Neural cell (in vitro differentiated cells): Measurements from ENCODE around the gene MRPL38. TPM values are rescaled to one million over a fixed set of nuclear protein-coding genes. Genes with fewer than 3 reads are reported as not detected.

Experiments
- H2AFZ ChIP-seq: fragments of 200-600, 300-800 bp; sonication (generic), shearing (Covaris generic); 2 replicates; pipeline ENCODE4 v1.6.0; 2014; ENCODE audit warnings: low read depth, mild to moderate bottlenecking, antibody characterized with exemption, low read length, moderate library complexity
- H3F3A ChIP-seq: fragments of 200-600 bp; shearing (Covaris generic); 2 replicates; pipeline ENCODE4 v1.6.1; 2016; ENCODE audit warnings: mild to moderate bottlenecking, moderate library complexity, mixed read lengths, antibody characterized with exemption, low read length; ENCODE audit not compliant: insufficient read depth, poor library complexity, severe bottlenecking
- H3K27ac ChIP-seq: fragments of 200-600, 300-800 bp; sonication (generic), shearing (Covaris generic); 2 replicates; pipeline ENCODE4 v1.5.1; 2014; ENCODE audit warnings: mild to moderate bottlenecking, low read length, moderate library complexity
- H3K27me3 ChIP-seq: fragments of 300-800, 200-600 bp; sonication (generic), shearing (Covaris generic); 2 replicates; pipeline ENCODE4 v1.6.0; 2014; ENCODE audit warnings: mild to moderate bottlenecking, low read depth, low read length, moderate library complexity; ENCODE audit not compliant: insufficient read depth
- H3K36me3 ChIP-seq: fragments of 300-800, 200-600 bp; sonication (generic), shearing (Covaris generic); 2 replicates; pipeline ENCODE4 v1.5.1; 2014; ENCODE audit warnings: mild to moderate bottlenecking, antibody characterized with exemption, low read length, moderate library complexity; ENCODE audit not compliant: insufficient read depth
- H3K4me2 ChIP-seq: fragments of 300-800, 200-600 bp; sonication (generic), shearing (Covaris generic); 2 replicates; pipeline ENCODE4 v1.6.0; 2014; ENCODE audit warnings: mild to moderate bottlenecking, low read length
- H3K4me3 ChIP-seq: fragments of 300-800, 200-600 bp; sonication (generic), shearing (Covaris generic); 2 replicates; pipeline ENCODE4 v1.5.1; 2014; ENCODE audit warnings: mild to moderate bottlenecking, low read length, moderate library complexity
- H3K79me2 ChIP-seq: fragments of 200-600 bp; shearing (Covaris generic); replicated peaks from 2 replicates; pipeline ENCODE4 v1.6.0; 2014; ENCODE audit warnings: mild to moderate bottlenecking, low read length, moderate library complexity; ENCODE audit not compliant: insufficient read depth
- H3K9ac ChIP-seq: fragments of 300-800, 200-600 bp; sonication (generic), shearing (Covaris generic); 2 replicates; pipeline ENCODE4 v1.6.1; 2016; ENCODE audit warnings: mild to moderate bottlenecking, low read length, mixed read lengths
- H3K9me2 ChIP-seq: fragments of 200-600 bp; shearing (Covaris generic); 2 replicates; pipeline ENCODE4 v1.6.1; 2016; ENCODE audit warnings: mild to moderate bottlenecking, low read length, mixed read lengths; ENCODE audit not compliant: insufficient read depth
- H3K9me3 ChIP-seq: fragments of 200-600, 300-800 bp; sonication (generic), shearing (Covaris generic); 2 replicates; pipeline ENCODE4 v1.6.1; 2016; ENCODE audit warnings: mild to moderate bottlenecking, mixed run types, low read length, moderate library complexity, mixed read lengths
- H4K20me1 ChIP-seq: fragments of 200-600 bp; shearing (Covaris generic); 2 replicates; pipeline ENCODE4 v1.6.1; 2016; ENCODE audit warnings: mild to moderate bottlenecking, mixed run types; ENCODE audit not compliant: insufficient read depth
- CTCF ChIP-seq: fragments of 450-650 bp; IDR thresholded peaks from 2 replicates; pipeline ENCODE4 v1.5.1; 2014; ENCODE audit warnings: antibody characterized with exemption, mild to moderate bottlenecking, moderate library complexity; ENCODE audit not compliant: poor library complexity, severe bottlenecking
- EP300 ChIP-seq: fragments of 450-650 bp; conservative IDR thresholded peaks from 2 replicates; pipeline ENCODE4 v1.6.1; 2014; ENCODE audit warnings: antibody characterized with exemption, mild to moderate bottlenecking, moderate library complexity; ENCODE audit not compliant: poor library complexity, severe bottlenecking
- EZH2 ChIP-seq: fragments of 200-600, 300-800 bp; shearing (Covaris generic), sonication (generic); IDR thresholded peaks from 2 replicates; pipeline ENCODE4 v1.6.1; 2014; ENCODE audit warnings: antibody characterized with exemption, low read length, borderline replicate concordance, mild to moderate bottlenecking; ENCODE audit not compliant: insufficient read depth, poor library complexity, severe bottlenecking
- MXI1 ChIP-seq: fragments of 450-650 bp; conservative IDR thresholded peaks from 2 replicates; pipeline ENCODE4 v1.6.1; 2014; ENCODE audit warnings: antibody characterized with exemption, mild to moderate bottlenecking; ENCODE audit not compliant: poor library complexity, severe bottlenecking
- POLR2AphosphoS5 ChIP-seq: IDR thresholded peaks from 2 replicates; pipeline ENCODE4 v1.6.1; 2012
- RAD21 ChIP-seq: fragments of 450-650 bp; conservative IDR thresholded peaks from 2 replicates; pipeline ENCODE4 v1.6.1; 2014; ENCODE audit warnings: antibody characterized with exemption, mild to moderate bottlenecking, moderate library complexity
- REST ChIP-seq: IDR thresholded peaks from 2 replicates; pipeline ENCODE4 v1.6.1; 2012; ENCODE audit warnings: borderline replicate concordance
- SMC3 ChIP-seq: fragments of 450-650 bp; conservative IDR thresholded peaks from 2 replicates; pipeline ENCODE4 v1.6.1; 2014; ENCODE audit warnings: antibody characterized with exemption, mild to moderate bottlenecking, moderate library complexity; ENCODE audit not compliant: poor library complexity
- TAF1 ChIP-seq: IDR thresholded peaks from 2 replicates; pipeline ENCODE4 v1.6.1; 2012; ENCODE audit warnings: low read depth
- polyA plus RNA-seq: library from polyadenylated mRNA; depleted of rRNA; stranded (reverse); fragments of >200 nt; gene quantifications from 2 replicates; pipeline ENCODE4 v1.2.3, GENCODE V29; 2014

Gene MRPL38
- polyA plus RNA-seq, 1 donor from 2014 or later, result 91.2 TPM

- Histone ChIP-seq H2AFZ (no peak overlapping the region), H3F3A (no peaks in the 10 kb centered on the region), H3K9ac (no peak overlapping the region), H4K20me1 (no peaks in the 10 kb centered on the region), H3K79me2 (no peaks in the 10 kb centered on the region), H3K9me3 (no peaks in the 10 kb centered on the region), H3K27me3 (no peaks in the 10 kb centered on the region), H3K4me3 (no peak overlapping the region), H3K27ac (no peak overlapping the region), H3K36me3 (no peaks in the 10 kb centered on the region), H3K9me2 (no peaks in the 10 kb centered on the region), H3K4me2 (no peak overlapping the region)
- TF ChIP-seq EZH2 (no peak), EP300 (no peak), REST (no peak), CTCF (no peak), POLR2AphosphoS5 (no peak), TAF1 (no peak), SMC3 (no peak), MXI1 (no peak), RAD21 (no peak)
Observed at GRCh38 chr17:75899353-75899752, 5.3 kb downstream of the MRPL38 start.

GRCh38 chr17:75898791-75899190 is 5.9 kb downstream of the MRPL38 start:
- TF ChIP-seq SMC3 (no peak), RAD21 (no peak), REST (no peak), MXI1 (no peak)
- no peaks in the 10 kb centered on the region for H3F3A ChIP-seq
- H3K79me2 ChIP-seq, result no peaks in the 10 kb centered on the region
- no peak overlapping the region for H3K4me2 ChIP-seq
- no peak overlapping the region for H2AFZ ChIP-seq
- H3K27me3 ChIP-seq, result no peaks in the 10 kb centered on the region
- no peak overlapping the region for H3K27ac ChIP-seq
- no peaks in the 10 kb centered on the region for H4K20me1 ChIP-seq
- no peak overlapping the region for H3K9ac ChIP-seq
- no peaks in the 10 kb centered on the region for H3K9me3 ChIP-seq
- H3K9me2 ChIP-seq, result no peaks in the 10 kb centered on the region
- H3K36me3 ChIP-seq, result no peaks in the 10 kb centered on the region
- H3K4me3 ChIP-seq, result no peak overlapping the region
